K562 (cell line): ENCODE results near the gene PATJ. TPM values are rescaled to one million over a fixed set of nuclear protein-coding genes. Genes with fewer than 3 reads are reported as not detected.

Experiments
- ATAC-seq: fragments of 200-7000 bp; cut with Tn5 transposase; 3 replicates; pipeline ENCODE4 v1.9.1; 2020; ENCODE audit warnings: moderate library complexity
- BruUV-seq: library from RNA; stranded (reverse); fragments of 400-500 nt; replicated peaks from 2 replicates; lab custom pipeline; 2021; lab: Mats Ljungman, UMichigan
- CTCF ChIA-PET: fragments of 300-600 bp; formaldehyde crosslinking; extraction: SDS; loops from one replicate; lab custom pipeline; 2021; ENCODE audit warnings: low intra/inter-chr PET ratio; lab: Yijun Ruan, JAX
- POLR2A ChIA-PET: fragments of 300-600, 350-650 bp; sonication (Branson Sonifier 250); formaldehyde crosslinking; extraction: SDS; loops from one replicate; lab custom pipeline; 2021; ENCODE audit warnings: antibody characterized with exemption, inconsistent platforms; lab: Yijun Ruan, JAX
- DNase-seq, 4 experiments: peaks; one replicate each; pipeline versions ENCODE4 v3.0.0 to v3.0.0-alpha.2; 2011 to 2018; ENCODE audit warnings: low spot score in 3 of 4, mixed read lengths in 3 of 4; ENCODE audit errors: extremely low read depth in 1 of 4
- FAIRE-seq: peaks from 2 replicates; lab custom pipeline; 2011; peaks lifted over from hg19 to GRCh38; lab: Jason Lieb, UNC
- H2AFZ ChIP-seq: 2 replicates; pipeline ENCODE4 v1.6.0; 2011; ENCODE audit warnings: low read depth, low read length, control low read depth, inconsistent platforms
- H3K27ac ChIP-seq: fragments of 200-600 bp; 3 replicates; pipeline ENCODE4 v1.8.0; 2011; ENCODE audit warnings: low read depth, mild to moderate bottlenecking, control low read depth, inconsistent platforms, low read length, moderate library complexity, mixed read lengths; ENCODE audit errors: extremely low read depth
- H3K27me3 ChIP-seq, 2 experiments: fragments of 300-600 bp in 1 of 2; 2 replicates in 1 of 2; 3 replicates in 1 of 2; pipeline versions ENCODE4 v1.6.0 to v1.8.0; 2011; ENCODE audit warnings: inconsistent platforms in 2 of 2, low read length in 2 of 2, mild to moderate bottlenecking in 1 of 2, mixed read lengths in 1 of 2, moderate library complexity in 1 of 2; ENCODE audit not compliant: control insufficient read depth in 2 of 2, insufficient read depth in 2 of 2
- H3K36me3 ChIP-seq: fragments of 300-600 bp; 3 replicates; pipeline ENCODE4 v1.8.0; 2011; ENCODE audit warnings: mild to moderate bottlenecking, low read length, inconsistent platforms; ENCODE audit not compliant: control insufficient read depth, insufficient read depth
- H3K4me1 ChIP-seq, 2 experiments: fragments of 200-600 bp in 1 of 2; replicated peaks in 1 of 2; 2 replicates in 1 of 2; 3 replicates in 1 of 2; pipeline versions ENCODE4 v1.5.1 to v1.8.0; 2011; ENCODE audit warnings: inconsistent platforms in 2 of 2, low read length in 2 of 2, mild to moderate bottlenecking in 1 of 2, mixed read lengths in 1 of 2, moderate library complexity in 1 of 2; ENCODE audit not compliant: control insufficient read depth in 2 of 2, insufficient read depth in 2 of 2
- H3K4me2 ChIP-seq: 2 replicates; pipeline ENCODE4 v1.6.1; 2011; ENCODE audit warnings: low read length, control low read depth, inconsistent platforms, mixed read lengths; ENCODE audit not compliant: insufficient read depth
- H3K4me3 ChIP-seq: fragments of 200-600 bp; sonication (generic), shearing (Covaris generic); 2 replicates; pipeline ENCODE4 v1.5.1; 2016; ENCODE audit warnings: control low read depth, inconsistent platforms
- H3K79me2 ChIP-seq: fragments of 200-600 bp; 3 replicates; pipeline ENCODE4 v1.8.0; 2011; ENCODE audit warnings: low read length, inconsistent platforms; ENCODE audit not compliant: control insufficient read depth, insufficient read depth
- H3K9ac ChIP-seq, 2 experiments: 2 replicates each; pipeline versions ENCODE4 v1.6.0 to v1.6.1; 2011; ENCODE audit warnings: low read depth in 2 of 2, low read length in 2 of 2, control low read depth in 1 of 2, inconsistent platforms in 1 of 2, mild to moderate bottlenecking in 1 of 2, mixed read lengths in 1 of 2; ENCODE audit not compliant: insufficient read depth in 1 of 2
- H3K9me1 ChIP-seq: one replicate; pipeline ENCODE4 v1.6.0; 2011; ENCODE audit warnings: inconsistent platforms, mild to moderate bottlenecking, low read length, moderate library complexity; ENCODE audit not compliant: control insufficient read depth, insufficient read depth
- H3K9me3 ChIP-seq: replicated peaks from 2 replicates; pipeline ENCODE4 v1.5.1; 2011; ENCODE audit warnings: low read depth, low read length, inconsistent platforms; ENCODE audit not compliant: control insufficient read depth, insufficient read depth
- H4K20me1 ChIP-seq: replicated peaks from 2 replicates; pipeline ENCODE4 v1.6.1; 2011; ENCODE audit warnings: low read length, inconsistent platforms, mixed read lengths; ENCODE audit not compliant: control insufficient read depth, insufficient read depth
- PKNOX1 ChIP-seq: fragments of 450-650 bp; IDR thresholded peaks from 2 replicates; pipeline ENCODE4 v1.6.1; 2016
- SMARCE1 ChIP-seq: fragments of 450-650 bp; IDR thresholded peaks from 2 replicates; pipeline ENCODE4 v1.7.1; 2016; ENCODE audit warnings: mild to moderate bottlenecking
- SP1 ChIP-seq: sonication (generic); formaldehyde crosslinking; IDR thresholded peaks from 2 replicates; pipeline ENCODE4 v1.8.1; 2022; ENCODE audit warnings: mild to moderate bottlenecking, missing genetic modification reagents
- TBL1XR1 ChIP-seq, 2 experiments: IDR thresholded peaks; 2 replicates each; pipeline ENCODE4 v1.6.1; 2012; ENCODE audit warnings: improper control_type of control experiment in 2 of 2, low read length in 2 of 2, mild to moderate bottlenecking in 1 of 2
- ZHX1 ChIP-seq: fragments of 150-350 bp; conservative IDR thresholded peaks from 2 replicates; pipeline ENCODE4 v1.6.1; 2014; ENCODE audit warnings: low read length
- WGBS: fragments of 100-300 bp; shearing (Covaris generic); methylation state at CpG from one replicate; pipeline ENCODE4 v1.1.6; 2016; ENCODE audit warnings: low coverage, mixed read lengths; ENCODE audit not compliant: insufficient coverage; ENCODE audit errors: missing lambda C conversion rate; 5-methylcytosine and 5-hydroxymethylcytosine counted together
- in situ Hi-C: fragments of 300-500 bp; cut with MboI; formaldehyde crosslinking; loops from 4 replicates; pipeline ENCODE4 v1.15.0; 2018; ENCODE audit warnings: inconsistent platforms, mixed read lengths
- intact Hi-C: fragments of 100-400 bp; cut with micrococcal nuclease; formaldehyde crosslinking; loops from 2 replicates; pipeline ENCODE4 v1.14.2; 2022
- polyA plus RNA-seq, 8 experiments: library from polyadenylated mRNA; depleted of rRNA in 4 of 8; stranded (reverse) in 5 of 8; unstranded in 3 of 8; fragments of >200 nt; fragmentation: Nextera tagmentation in 2 of 8; fragmentation: Illumina TruSeq in 1 of 8; extraction: Ambion mirVana in 2 of 8; extraction: Trizol in 1 of 8; gene quantifications; 2 replicates each; pipeline versions ENCODE4 v1.2.1 to v1.2.3, GENCODE V29; 2011 to 2014; ENCODE audit warnings: inconsistent platforms in 1 of 8, missing spikeins in 1 of 8
- total RNA-seq, 7 experiments: library from RNA; depleted of rRNA in 6 of 7; stranded (reverse); fragments of >200 nt in 6 of 7; fragmentation: Illumina TruSeq in 2 of 7; extraction: Trizol in 2 of 7; gene quantifications; 2 replicates each; pipeline versions ENCODE4 v1.2.1 to v1.2.3, GENCODE V29; 2011 to 2021; ENCODE audit warnings: low replicate concordance in 1 of 7

The PATJ gene
- total and polyA plus RNA-seq, 9 of the 15 experiments (the other 6 are each of a cell fraction or from before 2014, with no cell fraction given) = 0.22 TPM; not detected in 8

- FAIRE-seq = no peak
- no peaks in the 10 kb centered on the region for H3K27me3 ChIP-seq
- no peak for ATAC-seq
- no TSS peak for BruUV-seq
- TF ChIP-seq TBL1XR1 (IDR thresholded peaks at IDR 0.05; ENCODE audit: low read length in 2 of 2) (no peak), SP1 (CRISPR knock-in tag) (no peak), ZHX1 (no peak), SMARCE1 (no peak), PKNOX1 (no peak)
- WGBS = under 1% methylated on average over 8 of the region's 8 CpGs
- H3K4me3 ChIP-seq = no peak overlapping the region
- H4K20me1 ChIP-seq = no peaks in the 10 kb centered on the region
- no peak for DNase-seq
- H3K9ac ChIP-seq = no peak overlapping the region
- intact Hi-C loops (no loop called here), in situ Hi-C loops (no loop called here)
- no peak overlapping the region for H2AFZ ChIP-seq
- POLR2A ChIA-PET = no interaction called here
- CTCF ChIA-PET = no interaction called here
- no peak overlapping the region for H3K27ac ChIP-seq
- H3K36me3 ChIP-seq = no peaks in the 10 kb centered on the region
- no peaks in the 10 kb centered on the region for H3K9me1 ChIP-seq
- H3K4me2 ChIP-seq = no peak overlapping the region
- H3K9me3 ChIP-seq = no peaks in the 10 kb centered on the region
- no peaks in the 10 kb centered on the region for H3K79me2 ChIP-seq
- no peaks in the 10 kb centered on the region for H3K4me1 ChIP-seq
Observed at GRCh38 chr1:61973100-61973837, 231.0 kb downstream of the PATJ start.
